ENCODE measurements around the gene CTSD. TPM values are rescaled to one million over a fixed set of nuclear protein-coding genes. Genes with fewer than 3 reads are reported as not detected.
A peak's percentile ranks its signal among the peaks of the same experiment; 100 is the strongest.

CTSD gene
- total and polyA plus RNA-seq, 3 experiments from 2014 or later: 110 to 206 (median 116) TPM

GRCh38 chr11:1754376-1755150 is 9.2 kb downstream of the CTSD start:
- ChIA-PET POLR2A (interaction anchor here (0.6 kb wide), 1 partner anchor 18 kb away, joined by 4 read pairs; no protein-coding TSS in a partner anchor), CTCF (interaction anchor here (1.3 kb wide), 1 partner anchor 79 kb away, joined by 3 read pairs; no protein-coding TSS in a partner anchor)
- no peak overlapping the region for H3K27ac Mint-ChIP-seq
- H3K36me3 Mint-ChIP-seq: peaks cover 0 to 46% (median 5%) of the 10 kb centered on the region in 3 donors
- H3K4me3 Mint-ChIP-seq: peak overlapping the region in 1 of 7 donors; percentile 48
- H3K4me1 ChIP-seq (ENCODE audit: insufficient read depth, low read length): peaks cover 66% of the 10 kb centered on the region
- H3K4me1 Mint-ChIP-seq: peaks cover 43 to 64% (median 54%) of the 10 kb centered on the region in 3 donors
- no peak overlapping the region for H3K27ac ChIP-seq (ENCODE audit: low read depth, low read length)
- no peaks in the 10 kb centered on the region for H3K9me3 Mint-ChIP-seq
- H3K9me3 ChIP-seq (ENCODE audit: low read length): no peaks in the 10 kb centered on the region
- peaks cover 6% of the 10 kb centered on the region for H3K27me3 ChIP-seq (ENCODE audit: insufficient read depth, low read length, poor library complexity, severe bottlenecking)
- peaks cover 11% of the 10 kb centered on the region in 2 donors for H3K27me3 Mint-ChIP-seq
- no peaks in the 10 kb centered on the region for H3K36me3 ChIP-seq (ENCODE audit: insufficient read depth, low read length)
- H3K4me3 ChIP-seq (ENCODE audit: low read length): no peak overlapping the region
- DNase-seq: no peak

GRCh38 chr11:1753929-1754305 is 9.8 kb downstream of the CTSD start:
- Histone ChIP-seq H3K27me3 (ENCODE audit: insufficient read depth, low read length, poor library complexity, severe bottlenecking) (peaks cover 6% of the 10 kb centered on the region), H3K27ac (ENCODE audit: low read depth, low read length) (no peak overlapping the region), H3K36me3 (ENCODE audit: insufficient read depth, low read length) (no peaks in the 10 kb centered on the region), H3K9me3 (ENCODE audit: low read length) (no peaks in the 10 kb centered on the region), H3K4me1 (ENCODE audit: insufficient read depth, low read length) (peaks cover 63% of the 10 kb centered on the region), H3K4me3 (ENCODE audit: low read length) (no peak overlapping the region)
- DNase-seq: no peak
- Mint-ChIP-seq H3K36me3 (peaks cover 0 to 45% (median 5%) of the 10 kb centered on the region in 3 donors), H3K9me3 (no peaks in the 10 kb centered on the region), H3K4me3 (no peak overlapping the region), H3K27ac (peak overlapping the region in 1 of 8 donors; percentile 54), H3K4me1 (peaks cover 43 to 61% (median 52%) of the 10 kb centered on the region in 3 donors), H3K27me3 (peaks cover 12% of the 10 kb centered on the region in 2 donors)
- ChIA-PET POLR2A (no interaction called here), CTCF (no interaction called here)

- POLR2A ChIA-PET: no interaction called here
- no peak overlapping the region for H3K4me3 Mint-ChIP-seq
Measured at GRCh38 chr11:1753229-1753928, 10.3 kb downstream of the CTSD start.

GRCh38 chr11:1752907-1753228 is 10.9 kb downstream of the CTSD start:
- H3K36me3 ChIP-seq (ENCODE audit: insufficient read depth, low read length): no peaks in the 10 kb centered on the region
- no peaks in the 10 kb centered on the region for H3K9me3 ChIP-seq (ENCODE audit: low read length)
- H3K4me3 ChIP-seq (ENCODE audit: low read length): no peak overlapping the region
- CTCF ChIA-PET: no interaction called here
- Mint-ChIP-seq H3K4me3 (no peak overlapping the region), H3K36me3 (peaks cover 0 to 44% (median 5%) of the 10 kb centered on the region in 3 donors), H3K9me3 (no peaks in the 10 kb centered on the region), H3K27me3 (peaks cover 12% of the 10 kb centered on the region in 2 donors), H3K27ac (no peak overlapping the region), H3K4me1 (peaks cover 38 to 56% (median 45%) of the 10 kb centered on the region in 3 donors)
- peaks cover 53% of the 10 kb centered on the region for H3K4me1 ChIP-seq (ENCODE audit: insufficient read depth, low read length)
- no peak for DNase-seq
- peaks cover 6% of the 10 kb centered on the region for H3K27me3 ChIP-seq (ENCODE audit: insufficient read depth, low read length, poor library complexity, severe bottlenecking)
- no peak overlapping the region for H3K27ac ChIP-seq (ENCODE audit: low read depth, low read length)
- POLR2A ChIA-PET: no interaction called here

More at GRCh38 chr11:1753229-1753928, 10.3 kb downstream of the CTSD start:
- Mint-ChIP-seq H3K36me3 (peaks cover 0 to 44% (median 5%) of the 10 kb centered on the region in 3 donors), H3K9me3 (no peaks in the 10 kb centered on the region), H3K27ac (peak overlapping the region in 1 of 8 donors; percentile 54), H3K27me3 (peaks cover 12% of the 10 kb centered on the region in 2 donors), H3K4me1 (peaks cover 40 to 58% (median 47%) of the 10 kb centered on the region in 3 donors)
- CTCF ChIA-PET: no interaction called here
- Histone ChIP-seq H3K9me3 (ENCODE audit: low read length) (no peaks in the 10 kb centered on the region), H3K36me3 (ENCODE audit: insufficient read depth, low read length) (no peaks in the 10 kb centered on the region), H3K4me1 (ENCODE audit: insufficient read depth, low read length) (peaks cover 58% of the 10 kb centered on the region), H3K4me3 (ENCODE audit: low read length) (no peak overlapping the region), H3K27ac (ENCODE audit: low read depth, low read length) (no peak overlapping the region), H3K27me3 (ENCODE audit: insufficient read depth, low read length, poor library complexity, severe bottlenecking) (peaks cover 6% of the 10 kb centered on the region)
- no peak for DNase-seq

- CTCF ChIA-PET: interaction anchor here (1.8 kb wide), 1 partner anchor 58 kb away, joined by 5 read pairs; no protein-coding TSS in a partner anchor
Measured at GRCh38 chr11:1751999-1752906, 11.5 kb downstream of the CTSD start.

GRCh38 chr11:1751531-1751921 is 12.2 kb downstream of the CTSD start:
- Mint-ChIP-seq H3K4me3 (no peak overlapping the region), H3K36me3 (peaks cover 0 to 34% (median 5%) of the 10 kb centered on the region in 3 donors), H3K27me3 (peaks cover 12% of the 10 kb centered on the region in 2 donors), H3K4me1 (peaks cover 26 to 43% (median 33%) of the 10 kb centered on the region in 3 donors), H3K9me3 (no peaks in the 10 kb centered on the region), H3K27ac (no peak overlapping the region)
- DNase-seq: no peak
- CTCF ChIA-PET: interaction anchor here (1.8 kb wide), 1 partner anchor 57 kb away, joined by 5 read pairs; no protein-coding TSS in a partner anchor
- Histone ChIP-seq H3K4me1 (ENCODE audit: insufficient read depth, low read length) (peaks cover 39% of the 10 kb centered on the region), H3K4me3 (ENCODE audit: low read length) (no peak overlapping the region), H3K27ac (ENCODE audit: low read depth, low read length) (no peak overlapping the region), H3K36me3 (ENCODE audit: insufficient read depth, low read length) (no peaks in the 10 kb centered on the region), H3K9me3 (ENCODE audit: low read length) (no peaks in the 10 kb centered on the region), H3K27me3 (ENCODE audit: insufficient read depth, low read length, poor library complexity, severe bottlenecking) (peaks cover 6% of the 10 kb centered on the region)
- POLR2A ChIA-PET: interaction anchor here (0.6 kb wide), 1 partner anchor 35 kb away, joined by 4 read pairs; no protein-coding TSS in a partner anchor

More at GRCh38 chr11:1751999-1752906, 11.5 kb downstream of the CTSD start:
- Mint-ChIP-seq H3K27me3 (peaks cover 12% of the 10 kb centered on the region in 2 donors), H3K36me3 (peaks cover 0 to 40% (median 5%) of the 10 kb centered on the region in 3 donors), H3K27ac (peak overlapping the region in 1 of 8 donors; percentile 21), H3K4me1 (peaks cover 32 to 50% (median 39%) of the 10 kb centered on the region in 3 donors), H3K9me3 (no peaks in the 10 kb centered on the region), H3K4me3 (no peak overlapping the region)
- DNase-seq: no peak
- Histone ChIP-seq H3K27ac (ENCODE audit: low read depth, low read length) (no peak overlapping the region), H3K4me3 (ENCODE audit: low read length) (no peak overlapping the region), H3K9me3 (ENCODE audit: low read length) (no peaks in the 10 kb centered on the region), H3K4me1 (ENCODE audit: insufficient read depth, low read length) (peaks cover 46% of the 10 kb centered on the region), H3K27me3 (ENCODE audit: insufficient read depth, low read length, poor library complexity, severe bottlenecking) (peaks cover 6% of the 10 kb centered on the region), H3K36me3 (ENCODE audit: insufficient read depth, low read length) (no peaks in the 10 kb centered on the region)
- POLR2A ChIA-PET: no interaction called here

GRCh38 chr11:1750840-1751530 is 12.7 kb downstream of the CTSD start:
- Histone ChIP-seq H3K9me3 (ENCODE audit: low read length) (no peaks in the 10 kb centered on the region), H3K4me1 (ENCODE audit: insufficient read depth, low read length) (peaks cover 34% of the 10 kb centered on the region), H3K27ac (ENCODE audit: low read depth, low read length) (no peak overlapping the region), H3K4me3 (ENCODE audit: low read length) (no peak overlapping the region), H3K27me3 (ENCODE audit: insufficient read depth, low read length, poor library complexity, severe bottlenecking) (peaks cover 6% of the 10 kb centered on the region), H3K36me3 (ENCODE audit: insufficient read depth, low read length) (no peaks in the 10 kb centered on the region)
- no peaks in the 10 kb centered on the region for H3K9me3 Mint-ChIP-seq
- DNase-seq: no peak
- peaks cover 0 to 29% (median 5%) of the 10 kb centered on the region in 3 donors for H3K36me3 Mint-ChIP-seq
- peaks cover 12% of the 10 kb centered on the region in 2 donors for H3K27me3 Mint-ChIP-seq
- ChIA-PET CTCF (interaction anchor here (1.8 kb wide), 1 partner anchor 56 kb away, joined by 5 read pairs; no protein-coding TSS in a partner anchor), POLR2A (interaction anchor here (0.6 kb wide), 1 partner anchor 36 kb away, joined by 4 read pairs; no protein-coding TSS in a partner anchor)
- H3K4me3 Mint-ChIP-seq: peak overlapping the region in 1 of 7 donors; percentile 82
- no peak overlapping the region for H3K27ac Mint-ChIP-seq
- peaks cover 27 to 41% (median 31%) of the 10 kb centered on the region in 3 donors for H3K4me1 Mint-ChIP-seq

All from CD8-positive, alpha-beta memory T cell (primary cell).